Mucosa of gallbladder (tissue), 1 donor: ENCODE data around the gene DRP2. TPM values are rescaled to one million over a fixed set of nuclear protein-coding genes. Genes with fewer than 3 reads are reported as not detected.
"Not testable (repeated sequence)": the region's sequence is repeated elsewhere in the genome, so short reads cannot be mapped to it uniquely, and the experiment has no call there.

Experiments used
- DNase-seq: peaks from one replicate; pipeline ENCODE4 v3.0.0-alpha.2; 2020; ENCODE audit warnings: low spot score
- total RNA-seq: library from RNA; stranded (reverse); gene quantifications from one replicate; pipeline ENCODE4 v1.2.1, GENCODE V29; 2021
- donor health status: DM: no; HTN: no; CAD: no.

The DRP2 gene
- total RNA-seq, 1 donor from 2014 or later = 0.29 TPM

- DNase-seq = no peak
Measured at GRCh38 chrX:101232316-101232715, 12.7 kb downstream of the DRP2 start.

GRCh38 chrX:101237041-101237440 lies 17.5 kb downstream of the DRP2 start:
- DNase-seq = no peak

- DNase-seq = no peak
Measured at GRCh38 chrX:101241531-101241930, 21.9 kb downstream of the DRP2 start.

GRCh38 chrX:101252634-101253033 lies 33.0 kb downstream of the DRP2 start:
- no peak for DNase-seq

GRCh38 chrX:101257448-101258258 lies 38.1 kb downstream of the DRP2 start:
- DNase-seq = no peak

GRCh38 chrX:101258259-101258581 lies 38.6 kb downstream of the DRP2 start:
- DNase-seq = no peak

- no peak for DNase-seq
Measured at GRCh38 chrX:101260435-101260834, 40.8 kb downstream of the DRP2 start.

- DNase-seq = no peak
Measured at GRCh38 chrX:101262590-101262989, 43.0 kb downstream of the DRP2 start.

GRCh38 chrX:101263766-101264165 lies 44.2 kb downstream of the DRP2 start:
- DNase-seq = no peak

- DNase-seq = no peak
Measured at GRCh38 chrX:101265869-101266428, 46.4 kb downstream of the DRP2 start.

- DNase-seq = no peak
Measured at GRCh38 chrX:101274198-101274597, 54.6 kb downstream of the DRP2 start.

GRCh38 chrX:101276238-101276637 lies 56.7 kb downstream of the DRP2 start:
- no peak for DNase-seq

GRCh38 chrX:101287402-101287801 lies 67.8 kb downstream of the DRP2 start:
- peak; percentile 13 for DNase-seq

GRCh38 chrX:101290957-101291603 lies 71.5 kb downstream of the DRP2 start, which contains the start of gene TAF7L:
TAF7L (minus strand) TSS chrX:101291334; CDS start chrX:101287543, 3,791 bp downstream.
- DNase-seq = no peak

- DNase-seq = not testable (repeated sequence)
Measured at GRCh38 chrX:101295603-101296002, 76.0 kb downstream of the DRP2 start.

GRCh38 chrX:101303790-101304189 lies 84.2 kb downstream of the DRP2 start:
- DNase-seq = no peak

Other genes starting within 250 kb of the DRP2 start
- 26.8 TPM for gene TRMT2B, start 167.7 kb upstream of the DRP2 start, total RNA-seq
- 4.0 TPM for gene TMEM35A, start 140.9 kb upstream of the DRP2 start, total RNA-seq
- gene CENPI, start 121.6 kb upstream of the DRP2 start, total RNA-seq = 1.3 TPM
- not detected for gene TAF7L, start 71.5 kb downstream of the DRP2 start, total RNA-seq
- gene TIMM8A, start 129.0 kb downstream of the DRP2 start, total RNA-seq = 6.6 TPM
- gene BTK, start 166.4 kb downstream of the DRP2 start, total RNA-seq = 8.2 TPM
- gene RPL36A, start 171.2 kb downstream of the DRP2 start, total RNA-seq = 124 TPM
- 29.2 TPM for gene GLA, start 188.1 kb downstream of the DRP2 start, total RNA-seq
- gene HNRNPH2, start 188.4 kb downstream of the DRP2 start, total RNA-seq = 62.1 TPM